WTC11 (cell line): ENCODE data around the gene EIF4E1B. TPM values are rescaled to one million over a fixed set of nuclear protein-coding genes. Genes with fewer than 3 reads are reported as not detected.
A peak's percentile ranks its signal among the peaks of the same experiment; 100 is the strongest.

Experiments
- ATAC-seq: fragments of 200-7000 bp; cut with Tn5 transposase; 2 replicates; pipeline ENCODE4 v1.10.0; 2021; ENCODE audit warnings: mild to moderate bottlenecking, moderate library complexity
- CTCF ChIA-PET: fragments of 300-600 bp; sonication (Branson Sonifier 250); formaldehyde crosslinking; loops from one replicate; lab custom pipeline; 2021; ENCODE audit warnings: antibody characterized with exemption; lab: Charles Lee
- POLR2A ChIA-PET: fragments of 350-600 bp; sonication (Branson Sonifier 250); formaldehyde crosslinking; loops from one replicate; lab custom pipeline; 2021; ENCODE audit warnings: antibody characterized with exemption; lab: Charles Lee
- DNase-seq: peaks from one replicate; pipeline ENCODE4 v3.0.0; 2021; ENCODE audit warnings: low spot score
- H3K27ac Mint-ChIP-seq: 2 replicates; pipeline ENCODE4 v1.8.0; 2021; ENCODE audit warnings: mixed read lengths
- H3K27me3 Mint-ChIP-seq: 2 replicates; pipeline ENCODE4 v1.8.0; 2021; ENCODE audit warnings: low read depth, mild to moderate bottlenecking, moderate library complexity, mixed read lengths
- H3K36me3 Mint-ChIP-seq: 2 replicates; pipeline ENCODE4 v1.8.0; 2021; ENCODE audit warnings: mixed read lengths
- H3K4me1 Mint-ChIP-seq: 2 replicates; pipeline ENCODE4 v1.8.0; 2022; ENCODE audit warnings: mixed read lengths
- H3K4me3 Mint-ChIP-seq: 2 replicates; pipeline ENCODE4 v1.8.0; 2021; ENCODE audit warnings: mild to moderate bottlenecking, moderate library complexity, mixed read lengths
- H3K9me3 Mint-ChIP-seq: 2 replicates; pipeline ENCODE4 v1.8.0; 2021; ENCODE audit warnings: mixed read lengths
- E2F5 ChIP-seq: sonication (generic); formaldehyde crosslinking; IDR thresholded peaks from 2 replicates; pipeline ENCODE4 v1.8.1; 2022; ENCODE audit warnings: mild to moderate bottlenecking, moderate library complexity, missing genetic modification reagents
- FOXK1 ChIP-seq: sonication (generic); formaldehyde crosslinking; IDR thresholded peaks from 2 replicates; pipeline ENCODE4 v1.8.0; 2022; ENCODE audit warnings: mild to moderate bottlenecking, moderate library complexity, missing genetic modification reagents
- FOXP1 ChIP-seq: sonication (generic); formaldehyde crosslinking; IDR thresholded peaks from 2 replicates; pipeline ENCODE4 v1.8.0; 2022; ENCODE audit warnings: missing genetic modification reagents, mild to moderate bottlenecking, moderate library complexity, borderline replicate concordance
- GABPB1 ChIP-seq: sonication (generic); formaldehyde crosslinking; IDR thresholded peaks from 2 replicates; pipeline ENCODE4 v1.8.1; 2023; ENCODE audit warnings: mild to moderate bottlenecking, missing genetic modification reagents
- IRF1 ChIP-seq: sonication (generic); formaldehyde crosslinking; IDR thresholded peaks from 2 replicates; pipeline ENCODE4 v1.8.0; 2023; ENCODE audit warnings: missing genetic modification reagents
- JUN ChIP-seq: sonication (generic); formaldehyde crosslinking; IDR thresholded peaks from 2 replicates; pipeline ENCODE4 v1.8.0; 2023; ENCODE audit warnings: mild to moderate bottlenecking, missing genetic modification reagents
- KAT7 ChIP-seq: sonication (generic); formaldehyde crosslinking; IDR thresholded peaks from 2 replicates; pipeline ENCODE4 v1.8.1; 2023; ENCODE audit warnings: missing genetic modification reagents, mild to moderate bottlenecking, borderline replicate concordance
- RELA ChIP-seq: sonication (generic); formaldehyde crosslinking; IDR thresholded peaks from 2 replicates; pipeline ENCODE4 v1.8.1; 2022; ENCODE audit warnings: missing genetic modification reagents, mild to moderate bottlenecking, borderline replicate concordance
- RORB ChIP-seq: fragments of 250-450 bp; sonication (Bioruptor Pico); IDR thresholded peaks from 2 replicates; pipeline ENCODE4 v1.9.0; 2021; ENCODE audit warnings: mild to moderate bottlenecking
- SP1 ChIP-seq: sonication (generic); formaldehyde crosslinking; conservative IDR thresholded peaks from 2 replicates; pipeline ENCODE4 v1.8.1; 2022; ENCODE audit warnings: missing genetic modification reagents
- TEAD1 ChIP-seq: sonication (generic); formaldehyde crosslinking; IDR thresholded peaks from 2 replicates; pipeline ENCODE4 v1.8.0; 2022; ENCODE audit warnings: mild to moderate bottlenecking, missing genetic modification reagents
- USF1 ChIP-seq: sonication (generic); formaldehyde crosslinking; IDR thresholded peaks from 2 replicates; pipeline ENCODE4 v1.8.0; 2022; ENCODE audit warnings: mild to moderate bottlenecking, missing genetic modification reagents
- ZNF232 ChIP-seq: sonication (generic); formaldehyde crosslinking; IDR thresholded peaks from 2 replicates; pipeline ENCODE4 v1.8.0; 2022; ENCODE audit warnings: mild to moderate bottlenecking, missing genetic modification reagents
- ZNF281 ChIP-seq: sonication (generic); formaldehyde crosslinking; IDR thresholded peaks from 2 replicates; pipeline ENCODE4 v1.8.0; 2023; ENCODE audit warnings: mild to moderate bottlenecking, missing genetic modification reagents
- ZSCAN18 ChIP-seq: fragments of 250-450 bp; sonication (Bioruptor Pico); IDR thresholded peaks from 2 replicates; pipeline ENCODE4 v2.1.2; 2022; ENCODE audit warnings: mild to moderate bottlenecking, moderate library complexity
- total RNA-seq: library from RNA; stranded (reverse); gene quantifications from 3 replicates; pipeline ENCODE4 v1.2.3, GENCODE V29; 2021
- TF ChIP-seq, protein P1 (sequence below): sonication (generic); formaldehyde crosslinking; IDR thresholded peaks from 2 replicates; pipeline ENCODE4 v1.8.0; 2022; ENCODE audit warnings: mild to moderate bottlenecking, missing genetic modification reagents
- TF ChIP-seq, protein P2 (sequence below): sonication (generic); formaldehyde crosslinking; IDR thresholded peaks from 2 replicates; pipeline ENCODE4 v1.8.1; 2023; ENCODE audit warnings: mild to moderate bottlenecking, missing genetic modification reagents, moderate library complexity
- TF ChIP-seq, protein P3 (sequence below): sonication (generic); formaldehyde crosslinking; IDR thresholded peaks from 2 replicates; pipeline ENCODE4 v1.8.0; 2022; ENCODE audit warnings: mild to moderate bottlenecking, missing genetic modification reagents

Gene EIF4E1B
- total RNA-seq, 1 experiment from 2014 or later, result 0.74 TPM

- TF ChIP-seq KAT7 (CRISPR knock-in tag), result no peak
- TF ChIP-seq GABPB1 (CRISPR knock-in tag), result no peak
- TF ChIP-seq, protein P1, sequence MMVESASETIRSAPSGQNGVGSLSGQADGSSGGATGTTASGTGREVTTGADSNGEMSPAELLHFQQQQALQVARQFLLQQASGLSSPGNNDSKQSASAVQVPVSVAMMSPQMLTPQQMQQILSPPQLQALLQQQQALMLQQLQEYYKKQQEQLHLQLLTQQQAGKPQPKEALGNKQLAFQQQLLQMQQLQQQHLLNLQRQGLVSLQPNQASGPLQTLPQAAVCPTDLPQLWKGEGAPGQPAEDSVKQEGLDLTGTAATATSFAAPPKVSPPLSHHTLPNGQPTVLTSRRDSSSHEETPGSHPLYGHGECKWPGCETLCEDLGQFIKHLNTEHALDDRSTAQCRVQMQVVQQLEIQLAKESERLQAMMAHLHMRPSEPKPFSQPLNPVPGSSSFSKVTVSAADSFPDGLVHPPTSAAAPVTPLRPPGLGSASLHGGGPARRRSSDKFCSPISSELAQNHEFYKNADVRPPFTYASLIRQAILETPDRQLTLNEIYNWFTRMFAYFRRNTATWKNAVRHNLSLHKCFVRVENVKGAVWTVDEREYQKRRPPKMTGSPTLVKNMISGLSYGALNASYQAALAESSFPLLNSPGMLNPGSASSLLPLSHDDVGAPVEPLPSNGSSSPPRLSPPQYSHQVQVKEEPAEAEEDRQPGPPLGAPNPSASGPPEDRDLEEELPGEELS (CRISPR knock-in tag), result no peak
- TF ChIP-seq, protein P2, sequence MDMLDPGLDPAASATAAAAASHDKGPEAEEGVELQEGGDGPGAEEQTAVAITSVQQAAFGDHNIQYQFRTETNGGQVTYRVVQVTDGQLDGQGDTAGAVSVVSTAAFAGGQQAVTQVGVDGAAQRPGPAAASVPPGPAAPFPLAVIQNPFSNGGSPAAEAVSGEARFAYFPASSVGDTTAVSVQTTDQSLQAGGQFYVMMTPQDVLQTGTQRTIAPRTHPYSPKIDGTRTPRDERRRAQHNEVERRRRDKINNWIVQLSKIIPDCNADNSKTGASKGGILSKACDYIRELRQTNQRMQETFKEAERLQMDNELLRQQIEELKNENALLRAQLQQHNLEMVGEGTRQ, result no peak
- no peak for TF ChIP-seq RELA
- TF ChIP-seq IRF1 (CRISPR knock-in tag), result no peak
- TF ChIP-seq ZNF281 (CRISPR knock-in tag), result no peak
- TF ChIP-seq SP1 (CRISPR knock-in tag), result peak; percentile 70
- no peak for TF ChIP-seq ZSCAN18
- TF ChIP-seq, protein P3, sequence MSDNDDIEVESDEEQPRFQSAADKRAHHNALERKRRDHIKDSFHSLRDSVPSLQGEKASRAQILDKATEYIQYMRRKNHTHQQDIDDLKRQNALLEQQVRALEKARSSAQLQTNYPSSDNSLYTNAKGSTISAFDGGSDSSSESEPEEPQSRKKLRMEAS (CRISPR knock-in tag), result 0 out of 2 replicates have a peak, but pooled peaks have one; percentile 39
- TF ChIP-seq ZNF232 (CRISPR knock-in tag), result no peak
- no peak for TF ChIP-seq RORB (CRISPR knock-in tag)
- peak; percentile 62; the same call in 1 of the 2 replicates for TF ChIP-seq FOXP1 (CRISPR knock-in tag)
- no peak for TF ChIP-seq FOXK1
- no peak for TF ChIP-seq JUN
These were observed 30.6 kb downstream of the EIF4E1B start (continued) for GRCh38 chr5:176660860-176661641.

GRCh38 chr5:176661676-176662075, 31.2 kb downstream of the EIF4E1B start:
- Mint-ChIP-seq H3K9me3 (no peaks in the 10 kb centered on the region), H3K27ac (no peak overlapping the region), H3K4me1 (peaks cover 11% of the 10 kb centered on the region), H3K36me3 (0 out of 2 replicates have a peak, but pooled peaks cover 2% of the 10 kb centered on the region)
- CTCF ChIA-PET, result interaction anchor here (0.5 to 6.2 kb wide), 40 partner anchors 8 to 794 kb away, joined by 3 to 233 read pairs (median 20); partner anchors contain the start of genes EIF4E1B, FGFR4, HK3 and SNCB
- TF ChIP-seq E2F5 (CRISPR knock-in tag), result no peak
- TF ChIP-seq KAT7 (CRISPR knock-in tag), result no peak
- no peak for TF ChIP-seq USF1 (CRISPR knock-in tag)
- no peak for TF ChIP-seq TEAD1 (CRISPR knock-in tag)
- TF ChIP-seq, all 79 proteins: peak for 0
- H3K4me3 Mint-ChIP-seq, result no peak overlapping the region
- H3K27me3 Mint-ChIP-seq, result no peaks in the 10 kb centered on the region
- DNase-seq, result no peak
- ATAC-seq, result no peak
- POLR2A ChIA-PET, result interaction anchor here (1.2 to 1.4 kb wide), 2 partner anchors 26 to 37 kb away, joined by 3 to 5 read pairs; no protein-coding TSS in a partner anchor
